ENCODE results near the gene TRUB2.
"Not testable (repeated sequence)": the region's sequence is repeated elsewhere in the genome, so short reads cannot be mapped to it uniquely, and the experiment has no call there.

The TRUB2 gene

GRCh38 chr9:128296340-128297220 is 25.7 kb downstream of the TRUB2 start:
- DNase-seq, result no peak

- no peak for DNase-seq
Measured at GRCh38 chr9:128294142-128294541, 28.1 kb downstream of the TRUB2 start.

- no peak for DNase-seq
Measured at GRCh38 chr9:128293091-128293490, 29.2 kb downstream of the TRUB2 start.

DNA sequence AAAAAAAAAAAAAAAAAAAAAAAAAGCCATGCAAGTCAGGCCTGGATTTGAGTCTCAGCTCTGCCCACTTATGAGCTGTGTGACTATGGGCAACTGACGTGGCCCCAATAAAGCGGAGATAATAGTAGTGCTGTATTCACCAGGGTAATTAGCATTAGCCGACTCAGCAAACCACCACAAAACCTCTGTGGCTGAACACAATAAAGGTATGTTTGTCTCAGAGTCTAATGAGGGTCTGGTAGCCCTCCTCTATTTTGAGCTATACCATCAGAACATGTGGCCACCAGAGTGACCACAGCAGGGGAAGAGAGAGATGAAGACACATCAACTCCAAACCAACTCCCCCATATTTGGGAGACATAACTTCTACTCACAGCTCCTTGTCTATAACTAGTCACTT is 30.2 kb downstream of the TRUB2 start:
- DNase-seq, result no peak

DNA sequence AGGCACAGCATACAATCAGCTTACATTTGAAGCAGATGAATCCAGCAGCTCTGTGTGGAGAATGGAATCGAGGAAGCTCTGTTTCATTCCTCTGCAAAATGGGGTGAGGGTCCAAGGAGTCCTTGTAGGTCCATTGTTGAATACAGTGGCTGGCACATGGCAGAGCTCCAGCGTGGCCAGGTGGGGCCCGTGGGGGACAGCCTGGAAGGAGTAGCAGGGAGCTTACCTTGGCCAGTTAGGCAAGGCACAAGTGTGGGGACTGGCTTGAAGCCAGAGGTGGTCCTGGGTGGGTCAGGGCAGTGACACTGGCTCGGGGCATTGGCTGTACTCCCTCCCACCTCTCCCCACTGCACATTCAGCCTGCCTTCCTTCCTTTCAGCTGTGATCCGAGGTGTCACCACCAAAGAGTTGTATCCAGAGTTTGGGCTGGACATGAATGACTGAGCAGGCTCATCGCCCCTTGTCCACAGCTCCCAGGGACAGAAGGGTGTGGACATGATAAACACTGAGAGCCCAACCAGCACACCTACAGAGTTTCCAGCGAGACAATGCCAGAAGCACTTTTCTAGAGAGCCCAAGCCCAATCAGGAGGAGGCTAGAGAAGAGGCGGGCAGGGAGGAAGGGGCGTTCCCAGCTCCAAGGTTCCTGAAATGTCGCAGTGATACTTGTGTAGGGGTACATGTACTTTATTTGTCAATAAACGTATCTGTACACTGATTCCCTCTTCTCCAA is 33.8 kb downstream of the TRUB2 start:
- no peak for DNase-seq

DNA sequence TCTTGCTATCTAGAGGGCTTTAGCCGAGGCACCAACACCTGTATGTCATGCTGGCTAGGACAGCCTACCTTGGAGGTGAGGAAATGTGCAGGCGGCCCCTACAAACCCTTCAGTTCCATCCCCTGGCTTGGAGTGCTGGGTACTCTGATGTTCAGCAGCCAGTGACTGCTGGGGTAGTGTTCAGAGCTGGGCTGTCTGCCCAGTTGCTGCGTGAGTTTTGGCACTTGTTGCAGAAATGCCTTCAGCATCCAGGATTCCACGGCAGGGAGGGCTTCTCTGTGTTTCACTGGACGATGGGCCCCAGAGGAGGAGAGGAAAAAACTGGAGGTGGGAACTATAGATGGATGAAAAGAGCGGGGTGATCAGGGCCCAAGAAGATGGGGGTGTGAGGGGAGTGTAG is 35.8 kb downstream of the TRUB2 start:
- no peak for DNase-seq

DNA sequence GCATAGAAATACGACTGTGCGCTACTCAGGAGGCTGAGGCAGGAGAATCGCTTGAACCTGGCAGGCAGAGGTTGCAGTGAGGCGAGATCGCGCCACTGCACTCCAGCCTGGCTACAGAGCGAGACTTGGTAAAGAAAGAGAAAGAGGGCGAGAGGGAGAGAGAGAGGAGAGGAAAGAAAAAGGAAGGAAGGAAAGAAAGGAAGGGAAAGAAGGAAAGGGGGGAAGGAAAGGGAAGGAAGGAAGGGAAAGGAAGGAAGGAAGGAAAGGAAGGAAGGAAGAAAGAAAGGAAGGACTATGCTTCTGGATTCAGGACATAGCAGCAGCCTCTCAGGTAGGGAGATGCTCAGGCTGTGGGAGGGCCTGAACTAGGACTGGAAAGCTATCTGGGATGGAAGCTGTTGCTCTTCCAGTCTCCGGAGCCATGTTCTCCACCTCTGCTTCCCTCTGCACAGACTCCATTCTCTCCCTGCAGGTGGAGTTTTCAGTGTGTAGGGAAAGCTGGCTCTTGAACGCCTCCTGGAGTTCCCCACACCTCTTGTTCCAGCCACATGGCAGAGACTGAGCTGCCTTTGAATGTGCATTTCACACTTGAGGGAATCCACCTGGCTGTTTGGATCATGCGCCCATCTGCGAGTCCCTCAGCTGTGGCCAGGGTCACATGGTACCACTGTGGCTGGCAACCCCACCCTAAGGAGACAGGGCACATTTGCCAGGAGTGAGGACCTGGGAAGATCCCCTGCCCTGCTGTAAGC is 37.0 kb downstream of the TRUB2 start:
- no peak for DNase-seq

DNA sequence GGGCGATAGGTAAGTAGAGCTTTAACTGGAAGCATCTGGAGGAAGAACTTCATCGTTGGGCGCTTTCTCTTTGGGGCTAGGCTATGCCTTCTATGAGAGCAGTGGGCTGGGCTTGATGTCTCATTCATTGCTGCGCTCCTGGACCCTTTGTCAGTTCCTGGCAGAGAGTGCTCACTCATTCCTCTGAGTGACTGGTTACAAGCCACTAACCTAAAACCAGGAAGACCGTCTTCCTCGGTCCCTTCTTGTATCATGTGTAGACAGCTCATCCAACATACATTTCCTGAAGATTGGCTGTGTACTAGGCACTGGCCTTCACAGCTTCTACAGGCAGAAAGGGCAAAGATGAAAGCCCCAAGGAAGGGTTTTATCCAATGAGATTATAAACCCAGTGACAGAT is 39.7 kb downstream of the TRUB2 start:
- DNase-seq, result no peak

DNA sequence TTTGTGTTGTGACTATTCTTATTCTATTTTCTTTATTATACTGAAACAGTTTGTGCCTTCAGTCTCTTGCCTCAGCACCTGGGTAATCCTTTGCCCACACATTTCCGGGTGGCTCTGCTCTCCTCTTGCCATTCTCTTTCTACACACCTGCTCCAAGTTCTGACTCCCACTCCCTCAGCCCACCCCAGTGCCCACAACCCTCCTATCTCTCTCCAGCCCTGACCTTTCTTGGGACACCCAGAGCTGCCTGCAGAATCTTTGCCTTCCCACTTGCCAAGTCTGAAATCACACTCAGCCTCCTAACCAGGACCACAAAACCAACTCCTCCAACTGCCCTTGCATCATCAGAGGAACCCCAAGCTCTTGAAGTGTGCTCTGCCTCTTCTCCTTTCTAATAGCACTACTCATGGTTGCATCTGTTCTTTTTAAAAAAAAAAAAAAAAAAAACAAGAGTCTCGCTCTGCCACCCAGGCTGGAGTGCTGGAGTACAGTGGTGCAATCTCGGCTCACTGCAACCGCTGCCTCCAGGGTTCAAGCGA is 42.1 kb downstream of the TRUB2 start:
- no peak for DNase-seq

- DNase-seq, result not testable (repeated sequence)
Measured at GRCh38 chr9:128279088-128280073, 42.9 kb downstream of the TRUB2 start.

GRCh38 chr9:128276574-128277270 is 45.5 kb downstream of the TRUB2 start:
- no peak for DNase-seq

GRCh38 chr9:128276008-128276573 is 46.2 kb downstream of the TRUB2 start, which contains the start of gene SWI5:
TSS of gene SWI5 (plus strand) at chr9:128276276.
- DNase-seq, result peak; percentile 99

GRCh38 chr9:128275198-128276007 is 46.8 kb downstream of the TRUB2 start, which contains the start of gene GOLGA2:
TSS of gene GOLGA2 (minus strand) at chr9:128276007. CDS start at chr9:128275976, 31 bp downstream.
- DNase-seq, result no peak

GRCh38 chr9:128274245-128274644 is 48.0 kb downstream of the TRUB2 start:
- no peak for DNase-seq

- no peak for DNase-seq
Measured at GRCh38 chr9:128271512-128271911, 50.7 kb downstream of the TRUB2 start.

GRCh38 chr9:128271112-128271511 is 51.1 kb downstream of the TRUB2 start:
- no peak for DNase-seq

DNA sequence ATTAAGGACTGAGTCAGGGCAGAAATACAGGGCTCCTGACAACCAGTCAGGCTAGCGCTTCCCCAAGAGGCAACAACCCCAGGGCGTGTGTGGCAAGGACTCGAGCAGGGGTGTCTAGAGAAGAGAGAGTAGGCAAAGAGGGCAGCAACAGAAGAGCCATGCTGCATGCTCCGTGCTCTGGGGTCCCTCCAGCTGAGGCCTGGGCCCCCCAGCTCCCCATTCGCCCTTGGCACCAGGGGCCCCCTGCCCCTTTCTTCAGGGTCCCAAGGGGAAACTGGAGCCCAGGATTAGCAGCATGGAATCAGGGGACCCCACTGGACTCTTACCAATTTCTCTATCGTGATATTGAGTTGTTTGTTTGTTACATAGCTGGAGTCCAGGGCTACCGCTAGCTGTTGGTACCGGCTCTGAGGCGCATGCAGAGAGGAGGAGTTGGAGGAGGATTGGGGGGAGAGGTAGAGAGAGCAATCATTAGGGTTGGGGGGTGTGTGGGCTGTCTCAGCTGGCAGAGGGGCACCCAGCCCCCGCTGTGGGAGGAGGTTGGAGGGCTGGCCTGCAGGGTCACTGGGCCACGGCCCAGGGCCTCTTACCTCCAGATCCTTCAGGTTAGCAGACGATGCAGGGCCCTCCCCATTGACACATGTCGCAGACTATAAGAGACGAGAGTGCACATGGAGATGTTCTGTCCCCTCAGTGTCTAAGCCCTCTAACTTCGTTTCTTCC is 55.2 kb downstream of the TRUB2 start:
- DNase-seq, result no peak

GRCh38 chr9:128265348-128265847 is 56.8 kb downstream of the TRUB2 start:
- no peak for DNase-seq

GRCh38 chr9:128262687-128263086 is 59.6 kb downstream of the TRUB2 start:
- no peak for DNase-seq
